Activated T-cell treated with anti-CD3 and anti-CD28 coated beads, Interleukin-2, amount 50 U/mL, for 1 hour (primary cell): ENCODE results near the gene SLITRK6.
"Not testable (repeated sequence)": the region's sequence is repeated elsewhere in the genome, so short reads cannot be mapped to it uniquely, and the experiment has no call there.

Source experiments
- DNase-seq: peaks from one replicate; pipeline ENCODE4 v3.0.0-alpha.2; 2020

SLITRK6 gene

DNA sequence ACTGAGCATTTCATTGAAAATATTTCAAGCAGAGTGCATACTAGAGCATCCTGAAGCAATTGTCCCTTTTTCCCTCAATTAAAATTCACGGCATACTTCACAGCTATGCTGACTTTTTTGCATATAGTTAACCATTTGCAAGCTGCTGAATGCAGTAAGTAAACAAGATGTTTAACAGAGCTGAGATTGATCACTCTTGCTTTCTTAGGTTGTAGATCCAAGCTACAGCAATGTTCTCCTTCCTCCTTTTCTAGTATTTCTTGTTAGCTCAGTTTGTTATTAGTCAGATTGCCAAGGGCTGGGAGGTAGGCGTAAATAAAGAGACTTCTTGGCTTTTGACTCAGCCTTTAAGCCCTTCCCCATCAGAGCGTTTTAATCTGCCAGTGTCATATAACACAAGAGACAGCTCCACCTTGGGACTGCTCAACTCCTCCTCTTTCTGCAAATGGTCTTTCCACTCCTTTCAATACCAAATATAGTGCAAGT is at the start of gene SLITRK6:
Gene SLITRK6, minus strand, starts transcription at position 323 of the 486 bp plus-strand sequence. CDS start 2,911 bp downstream, outside the sequence.
- DNase-seq = no peak

GRCh38 chr13:85847012-85847411 is 47.8 kb upstream of the SLITRK6 start:
- DNase-seq = no peak

- no peak for DNase-seq
Observed at GRCh38 chr13:85841427-85841826, 42.2 kb upstream of the SLITRK6 start.

DNA sequence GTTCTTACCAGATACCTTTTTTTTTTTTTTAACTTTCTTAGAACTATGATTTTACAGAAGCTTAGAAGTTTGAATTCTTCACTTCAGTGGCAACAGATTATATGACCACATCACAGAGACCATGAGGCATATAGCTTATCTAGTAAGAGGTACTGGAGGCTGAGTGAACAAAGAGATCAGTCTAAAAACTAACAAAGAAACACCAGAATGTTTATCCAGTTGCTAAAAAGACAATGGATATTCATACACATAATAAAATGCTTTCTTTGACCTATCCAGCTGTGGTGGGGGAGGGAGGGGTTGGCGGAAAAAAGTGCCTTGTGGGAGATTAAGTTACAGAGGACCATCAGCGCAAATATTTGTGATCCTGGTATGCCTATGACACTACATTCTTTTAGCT is 34.7 kb upstream of the SLITRK6 start:
- no peak for DNase-seq

- no peak for DNase-seq
Observed at GRCh38 chr13:85828094-85828684, 29.0 kb upstream of the SLITRK6 start.

- DNase-seq = no peak
Observed at GRCh38 chr13:85825454-85825853, 26.2 kb upstream of the SLITRK6 start.

DNA sequence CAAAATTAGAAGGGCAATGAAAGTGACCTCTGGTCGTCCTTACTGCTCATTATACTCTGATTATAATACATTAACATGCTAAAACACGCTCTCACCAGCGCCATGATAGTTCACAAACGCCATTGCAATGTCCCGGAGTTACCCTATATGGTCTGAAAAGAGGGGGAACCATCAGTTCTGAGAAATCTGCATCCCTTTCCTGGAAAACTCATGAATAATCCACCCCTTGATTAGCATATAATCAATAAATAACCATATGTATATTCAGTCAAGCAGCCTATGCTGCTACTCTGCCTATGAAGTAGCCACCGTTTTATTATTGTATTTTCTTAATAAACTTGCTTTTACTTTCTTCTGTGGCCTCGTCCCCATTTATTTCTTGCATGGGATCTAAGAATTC is 24.6 kb upstream of the SLITRK6 start:
- no peak for DNase-seq

DNA sequence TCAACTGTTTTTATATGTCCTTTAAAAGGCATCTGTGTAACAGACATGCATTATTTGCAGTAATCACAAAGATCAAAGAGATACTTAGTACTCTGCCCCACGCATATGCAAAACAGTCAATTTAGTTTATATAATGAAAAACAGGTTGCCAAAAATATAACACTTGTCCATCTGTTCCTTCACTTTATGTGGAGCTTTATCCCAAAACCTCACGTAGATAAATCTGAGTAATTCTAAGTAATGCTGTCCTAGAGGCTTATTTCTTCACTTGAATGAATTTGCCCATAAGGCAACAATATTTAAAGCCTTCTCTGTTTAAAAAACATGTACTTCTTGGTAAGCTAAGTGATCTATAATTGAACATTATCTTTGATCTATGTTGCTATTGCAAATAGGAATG is 20.3 kb upstream of the SLITRK6 start:
- no peak for DNase-seq

GRCh38 chr13:85816413-85816812 is 17.2 kb upstream of the SLITRK6 start:
- no peak for DNase-seq

- no peak for DNase-seq
Observed at GRCh38 chr13:85812282-85812681, 13.1 kb upstream of the SLITRK6 start.

DNA sequence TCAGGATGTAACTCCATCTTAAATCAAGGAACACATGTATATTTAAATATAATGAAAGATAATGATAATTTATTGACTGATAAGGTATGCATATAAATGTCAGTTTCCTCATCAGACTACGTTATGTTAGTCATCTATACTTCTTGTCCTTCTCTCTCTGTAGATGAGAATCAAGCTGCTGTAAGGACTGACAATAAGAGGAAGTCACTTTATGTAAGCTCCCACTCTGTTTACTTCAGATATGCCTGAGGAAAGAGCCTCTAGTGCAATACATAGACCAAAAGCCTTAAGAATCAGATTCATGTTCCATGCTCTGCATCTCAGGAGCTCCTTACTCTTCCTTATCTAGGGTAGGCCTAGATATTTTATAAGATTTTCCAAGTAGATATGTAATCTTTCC is 9.6 kb upstream of the SLITRK6 start:
- no peak for DNase-seq

- no peak for DNase-seq
Observed at GRCh38 chr13:85806553-85807175, 7.4 kb upstream of the SLITRK6 start.

- DNase-seq = no peak
Observed at GRCh38 chr13:85798556-85798955, 663 bp downstream of the SLITRK6 start.

- DNase-seq = no peak
Observed at GRCh38 chr13:85797311-85797710, 1.9 kb downstream of the SLITRK6 start.

DNA sequence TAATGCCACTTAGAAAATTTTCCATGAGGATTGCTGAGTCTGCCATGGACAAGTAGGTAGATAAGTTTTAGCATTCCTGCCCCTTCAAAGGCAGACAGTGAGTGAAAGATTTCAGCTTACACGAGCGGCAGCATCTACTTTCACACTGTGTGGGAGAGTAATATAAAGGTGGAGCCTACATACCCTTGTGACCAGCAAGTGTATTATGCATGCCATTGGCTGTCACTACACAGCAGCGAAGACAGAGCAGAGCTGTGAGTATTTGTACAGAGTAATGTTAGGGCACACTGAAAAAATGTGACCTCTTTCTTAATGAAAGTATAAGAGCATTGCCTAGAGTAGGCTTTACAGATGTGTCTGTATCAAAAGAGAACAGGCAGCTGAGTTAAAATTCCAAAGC is 14.0 kb downstream of the SLITRK6 start:
- no peak for DNase-seq

- DNase-seq = no peak
Observed at GRCh38 chr13:85772367-85772766, 26.9 kb downstream of the SLITRK6 start.

DNA sequence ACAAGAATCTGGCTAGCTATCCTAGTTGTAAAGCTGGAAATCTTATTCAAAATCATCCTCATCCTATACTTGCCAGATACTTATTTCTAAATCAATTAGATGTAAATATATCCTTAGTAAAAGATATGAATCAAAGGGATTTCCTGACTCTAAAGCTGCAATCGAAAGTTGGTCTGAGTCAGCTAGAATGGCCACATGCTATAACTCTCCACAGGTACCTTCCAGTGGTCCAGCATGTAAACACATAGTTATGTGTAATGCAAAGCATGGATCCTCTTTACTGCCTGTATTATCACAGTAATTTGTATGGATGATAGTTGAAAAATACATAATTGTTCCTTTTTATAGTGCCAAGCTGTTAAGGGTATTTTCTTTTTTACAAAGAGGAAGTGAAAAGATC is 27.4 kb downstream of the SLITRK6 start:
- no peak for DNase-seq

GRCh38 chr13:85768946-85769345 is 30.3 kb downstream of the SLITRK6 start:
- DNase-seq = no peak

- no peak for DNase-seq
Observed at GRCh38 chr13:85755123-85755522, 44.1 kb downstream of the SLITRK6 start.

DNA sequence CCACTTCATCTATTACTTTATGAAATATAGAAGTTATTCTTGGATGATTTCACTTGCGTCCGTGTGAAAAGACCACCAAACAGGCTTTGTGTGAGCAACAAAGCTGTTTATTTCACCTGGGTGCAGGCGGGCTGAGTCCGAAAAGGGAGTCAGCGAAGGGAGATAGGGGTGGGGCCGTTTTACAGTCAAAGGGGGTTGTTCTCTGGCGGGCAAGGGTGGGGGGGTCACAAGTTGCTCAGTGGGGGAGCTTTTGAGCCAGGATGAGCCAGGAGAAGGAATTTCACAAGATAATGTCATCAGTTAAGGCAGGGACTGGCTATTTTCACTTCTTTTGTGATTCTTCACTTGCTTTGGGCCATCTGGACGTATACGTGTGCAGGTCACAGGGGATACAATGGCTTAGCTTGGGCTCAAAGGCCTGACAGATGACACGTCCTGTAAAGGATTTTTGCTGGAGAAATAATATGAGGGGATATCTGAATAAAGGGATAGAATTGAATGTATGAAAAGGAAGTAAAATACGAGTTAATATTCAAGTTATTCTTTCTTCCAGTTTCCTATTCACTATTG is 55.9 kb downstream of the SLITRK6 start:
- not testable (repeated sequence) for DNase-seq
